IMR-90 (cell line): Measurements from ENCODE around the gene WASL. TPM values are rescaled to one million over a fixed set of nuclear protein-coding genes. Genes with fewer than 3 reads are reported as not detected.

Experiments used
- ATAC-seq: fragments of 200-7000 bp; cut with Tn5 transposase; 2 replicates; pipeline ENCODE4 v1.9.1; 2020; ENCODE audit warnings: low read depth, mild to moderate bottlenecking, moderate library complexity
- BruUV-seq: library from RNA; stranded (reverse); fragments of 400-500 nt; replicated peaks from 2 replicates; lab custom pipeline; 2021; lab: Mats Ljungman, UMichigan
- CTCF ChIA-PET: fragments of 300-600 bp; formaldehyde crosslinking; extraction: SDS; loops from one replicate; lab custom pipeline; 2021; ENCODE audit warnings: antibody characterized with exemption; lab: Yijun Ruan, JAX
- POLR2A ChIA-PET: fragments of 300-600 bp; sonication (Branson Sonifier 250); formaldehyde crosslinking; loops from one replicate; lab custom pipeline; 2022; ENCODE audit warnings: antibody characterized with exemption; ENCODE audit not compliant: unreplicated experiment; lab: Charles Lee
- DNase-seq: peaks from one replicate; pipeline ENCODE4 v3.0.0; 2013
- H2AFZ ChIP-seq: replicated peaks from 2 replicates; pipeline ENCODE3; 2013; ENCODE audit warnings: low read length, mild to moderate bottlenecking; ENCODE audit not compliant: poor library complexity
- H2AK5ac ChIP-seq: 2 replicates; pipeline ENCODE4 v1.6.1; 2013; ENCODE audit warnings: low read depth, low read length, inconsistent platforms
- H2AK9ac ChIP-seq: replicated peaks from 2 replicates; pipeline ENCODE3; 2013; ENCODE audit warnings: mild to moderate bottlenecking, low read depth, low read length, moderate library complexity; ENCODE audit not compliant: poor library complexity
- H2BK120ac ChIP-seq: 2 replicates; pipeline ENCODE4 v1.6.1; 2013; ENCODE audit warnings: low read depth, low read length, inconsistent platforms
- H2BK15ac ChIP-seq: 3 replicates; pipeline ENCODE4 v1.6.1; 2013; ENCODE audit warnings: low read depth, low read length, inconsistent platforms
- H2BK20ac ChIP-seq: 2 replicates; pipeline ENCODE4 v1.6.1; 2013; ENCODE audit warnings: low read depth, mild to moderate bottlenecking, inconsistent platforms, low read length, moderate library complexity
- H2BK5ac ChIP-seq: 2 replicates; pipeline ENCODE4 v1.6.1; 2013; ENCODE audit warnings: mild to moderate bottlenecking, low read depth, low read length, inconsistent platforms; ENCODE audit not compliant: poor library complexity, severe bottlenecking
- H3K14ac ChIP-seq: replicated peaks from 2 replicates; pipeline ENCODE4 v1.6.1; 2013; ENCODE audit warnings: low read depth, low read length, inconsistent platforms
- H3K18ac ChIP-seq: 2 replicates; pipeline ENCODE4 v1.6.1; 2013; ENCODE audit warnings: low read depth, low read length, control low read depth
- H3K23ac ChIP-seq: 2 replicates; pipeline ENCODE4 v1.6.1; 2013; ENCODE audit warnings: low read depth, low read length, inconsistent platforms
- H3K27ac ChIP-seq: 2 replicates; pipeline ENCODE4 v1.5.1; 2013; ENCODE audit warnings: mild to moderate bottlenecking, control low read depth, low read length; ENCODE audit not compliant: insufficient read depth
- H3K27me3 ChIP-seq: 2 replicates; pipeline ENCODE4 v1.6.1; 2013; ENCODE audit warnings: low read length; ENCODE audit not compliant: control insufficient read depth, insufficient read depth
- H3K36me3 ChIP-seq: 2 replicates; pipeline ENCODE4 v1.6.1; 2013; ENCODE audit warnings: low read length, mixed read lengths; ENCODE audit not compliant: control insufficient read depth, insufficient read depth
- H3K4ac ChIP-seq: 2 replicates; pipeline ENCODE4 v1.6.1; 2013; ENCODE audit warnings: low read depth, low read length, inconsistent platforms
- H3K4me1 ChIP-seq: 2 replicates; pipeline ENCODE4 v1.6.1; 2013; ENCODE audit warnings: low read length, mixed read lengths; ENCODE audit not compliant: control insufficient read depth, insufficient read depth
- H3K4me2 ChIP-seq: 2 replicates; pipeline ENCODE4 v1.6.1; 2013; ENCODE audit warnings: low read depth, mild to moderate bottlenecking, control low read depth, low read length, moderate library complexity
- H3K4me3 ChIP-seq: 2 replicates; pipeline ENCODE4 v1.5.1; 2013; ENCODE audit warnings: low read depth, mild to moderate bottlenecking, control low read depth, low read length, moderate library complexity; ENCODE audit not compliant: insufficient read depth
- H3K56ac ChIP-seq: 2 replicates; pipeline ENCODE4 v1.6.1; 2013; ENCODE audit warnings: low read length, inconsistent platforms; ENCODE audit not compliant: insufficient read depth; ENCODE audit errors: extremely low read depth
- H3K79me1 ChIP-seq, 2 experiments: 2 replicates each; pipeline ENCODE4 v1.6.1; 2013; ENCODE audit warnings: low read length in 2 of 2, inconsistent platforms in 1 of 2, low read depth in 1 of 2
- H3K9ac ChIP-seq: 2 replicates; pipeline ENCODE4 v1.6.1; 2013; ENCODE audit warnings: low read depth, low read length, control low read depth
- H3K9me1 ChIP-seq: 2 replicates; pipeline ENCODE4 v1.6.1; 2013; ENCODE audit warnings: low read length, inconsistent platforms; ENCODE audit not compliant: insufficient read depth
- H3K9me3 ChIP-seq: 2 replicates; pipeline ENCODE4 v1.6.1; 2013; ENCODE audit warnings: low read length; ENCODE audit not compliant: control insufficient read depth, insufficient read depth
- H4K20me1 ChIP-seq: 2 replicates; pipeline ENCODE4 v1.6.1; 2013; ENCODE audit warnings: low read length, inconsistent platforms; ENCODE audit not compliant: insufficient read depth
- H4K5ac ChIP-seq: 2 replicates; pipeline ENCODE4 v1.6.1; 2013; ENCODE audit warnings: mild to moderate bottlenecking, low read depth, low read length, control low read depth
- H4K8ac ChIP-seq, 2 experiments: 2 replicates each; pipeline ENCODE4 v1.6.1; 2013; ENCODE audit warnings: low read depth in 2 of 2, low read length in 2 of 2, control low read depth in 1 of 2, inconsistent platforms in 1 of 2
- H4K91ac ChIP-seq: 2 replicates; pipeline ENCODE4 v1.6.1; 2013; ENCODE audit warnings: low read depth, low read length, inconsistent platforms; ENCODE audit not compliant: insufficient read depth
- CHD1 ChIP-seq: IDR thresholded peaks from 2 replicates; pipeline ENCODE4 v1.6.1; 2012; ENCODE audit warnings: low read depth, low read length, improper control_type of control experiment
- CTCF ChIP-seq: conservative IDR thresholded peaks from 2 replicates; pipeline ENCODE4 v1.5.1; 2012; ENCODE audit warnings: mild to moderate bottlenecking, low read depth, low read length, improper control_type of control experiment
- ELK1 ChIP-seq: fragments of 150-350 bp; IDR thresholded peaks from 2 replicates; pipeline ENCODE4 v1.6.1; 2016; ENCODE audit warnings: low read depth, mild to moderate bottlenecking, low read length, moderate library complexity, borderline replicate concordance
- MAFK ChIP-seq: IDR thresholded peaks from 2 replicates; pipeline ENCODE4 v1.6.1; 2012; ENCODE audit warnings: low read depth, low read length, improper control_type of control experiment
- MAZ ChIP-seq: IDR thresholded peaks from 2 replicates; pipeline ENCODE4 v1.6.1; 2012; ENCODE audit warnings: low read depth, mild to moderate bottlenecking, low read length, improper control_type of control experiment, moderate library complexity, borderline replicate concordance
- MXI1 ChIP-seq: IDR thresholded peaks from 2 replicates; pipeline ENCODE4 v1.6.1; 2012; ENCODE audit warnings: low read depth, mild to moderate bottlenecking, low read length, moderate library complexity, borderline replicate concordance
- NFE2L2 ChIP-seq: fragments of 150-350 bp; IDR thresholded peaks from 2 replicates; pipeline ENCODE4 v1.6.1; 2016; ENCODE audit warnings: low read depth, mild to moderate bottlenecking, low read length
- RAD21 ChIP-seq: IDR thresholded peaks from 2 replicates; pipeline ENCODE4 v1.6.1; 2012; ENCODE audit warnings: low read length, improper control_type of control experiment
- RCOR1 ChIP-seq: IDR thresholded peaks from 2 replicates; pipeline ENCODE4 v1.6.1; 2012; ENCODE audit warnings: mild to moderate bottlenecking, low read length, improper control_type of control experiment; ENCODE audit not compliant: insufficient replicate concordance
- SMC3 ChIP-seq: fragments of 150-350 bp; IDR thresholded peaks from 2 replicates; pipeline ENCODE4 v1.6.1; 2016; ENCODE audit warnings: low read depth, mild to moderate bottlenecking, antibody characterized with exemption, low read length, moderate library complexity
- whole genome bisulfite sequencing, 2 experiments: methylation state at CpG; one replicate each; pipeline versions ENCODE4 v1.1.5 to v1.1.7; 2013; ENCODE audit warnings: missing lambda C conversion rate in 2 of 2; ENCODE audit not compliant: insufficient read length in 1 of 2; ENCODE audit errors: extremely low coverage in 2 of 2; 5-methylcytosine and 5-hydroxymethylcytosine counted together
- dilution Hi-C: fragments of 300-500 bp; cut with HindIII; formaldehyde crosslinking; loops from one replicate; pipeline ENCODE4 v1.14.3; 2018; ENCODE audit warnings: low sequenced_read_pairs; ENCODE audit not compliant: unreplicated experiment
- in situ Hi-C: fragments of 300-500 bp; cut with MboI; formaldehyde crosslinking; loops from 3 replicates; pipeline ENCODE4 v1.14.3; 2019; ENCODE audit warnings: low sequenced_read_pairs, inconsistent platforms, mixed read lengths
- intact Hi-C: fragments of 100-400 bp; cut with micrococcal nuclease; formaldehyde crosslinking; loops from 2 replicates; pipeline ENCODE4 v1.10.0; 2022
- polyA plus RNA-seq, 3 experiments: library from polyadenylated mRNA; depleted of rRNA; stranded (reverse); fragments of >200 nt; gene quantifications; 2 replicates each; pipeline ENCODE4 v1.2.3, GENCODE V29; 2012; ENCODE audit warnings: low replicate concordance in 1 of 3
- total RNA-seq: library from RNA; depleted of rRNA; stranded (reverse); fragments of >200 nt; gene quantifications from 2 replicates; pipeline ENCODE4 v1.2.3, GENCODE V29; 2012

The WASL gene
- total and polyA plus RNA-seq, 2 of the 4 experiments (the other 2 are of a cell fraction), result 2.3 to 7.9 TPM

GRCh38 chr7:123746931-123747488 is 1.8 kb downstream of the WASL start:
- in situ Hi-C loops, result no loop called here
- H2BK20ac ChIP-seq, result no peak overlapping the region
- H3K36me3 ChIP-seq, result no peaks in the 10 kb centered on the region
- peak overlapping the region; percentile 45; the same call in 1 of the 2 replicates for H3K23ac ChIP-seq
- H4K20me1 ChIP-seq, result peaks cover 50% of the 10 kb centered on the region; the same call in 1 of the 2 replicates
- H4K5ac ChIP-seq, result no peak overlapping the region
- H3K56ac ChIP-seq, result no peak overlapping the region; the same call in 1 of the 2 replicates
- no CpG with 5 or more reads among the region's 4 CpGs for WGBS, 2 experiments
- H3K27me3 ChIP-seq, result no peaks in the 10 kb centered on the region
- H2AFZ ChIP-seq, result no peak overlapping the region
- no peak overlapping the region for H2BK120ac ChIP-seq
- H3K4me2 ChIP-seq, result peak overlapping the region; percentile 67
- no peak overlapping the region for H3K27ac ChIP-seq
- H4K8ac ChIP-seq, result no peak overlapping the region
- intact Hi-C loops, result loop anchor here (1.0 to 5.0 kb wide), 3 partner anchors 20 to 190 kb away; partner anchors contain the start of gene NDUFA5
- no peak overlapping the region for H2BK15ac ChIP-seq
- POLR2A ChIA-PET, result interaction anchor here (0.6 kb wide), 1 partner anchor 12 kb away, joined by 7 read pairs; no protein-coding TSS in a partner anchor
- H3K9me3 ChIP-seq, result no peaks in the 10 kb centered on the region
- peaks cover 10 to 20% of the 10 kb centered on the region in 2 experiments; a peak in 3 of 4 replicates for H3K79me1 ChIP-seq
- H3K4me1 ChIP-seq, result peaks cover 2% of the 10 kb centered on the region; the same call in 1 of the 2 replicates
- H3K9me1 ChIP-seq, result no peaks in the 10 kb centered on the region
- H2AK9ac ChIP-seq, result no peak overlapping the region
- no peak overlapping the region for H3K14ac ChIP-seq
- dilution Hi-C loops, result no loop called here
- H2AK5ac ChIP-seq, result no peak overlapping the region
- peak overlapping the region; percentile 96; the same call in 1 of the 2 replicates for H3K9ac ChIP-seq
- no peak overlapping the region for H4K91ac ChIP-seq
- H2BK5ac ChIP-seq, result no peak overlapping the region
- BruUV-seq, result TSS peak; percentile 39
- H3K18ac ChIP-seq, result no peak overlapping the region
- DNase-seq (no peak), ATAC-seq (no peak)
- TF ChIP-seq MXI1 (no peak), RAD21 (no peak), MAFK (no peak), CTCF (no peak), NFE2L2 (no peak), CHD1 (no peak), SMC3 (no peak), MAZ (no peak), ELK1 (no peak), RCOR1 (no peak)
- CTCF ChIA-PET, result interaction anchor here (1.0 kb wide), 1 partner anchor 23 kb away, joined by 4 read pairs; no protein-coding TSS in a partner anchor
- H3K4ac ChIP-seq, result no peak overlapping the region
- peak overlapping the region; percentile 74 for H3K4me3 ChIP-seq
